Activated naive CD4-positive, alpha-beta T cell treated with Interleukin-2 at 50 U/mL for 16 hours (primary cell): ENCODE results near the gene LPAR3.
A peak's percentile ranks its signal among the peaks of the same experiment; 100 is the strongest.
"Not testable (repeated sequence)": the region's sequence is repeated elsewhere in the genome, so short reads cannot be mapped to it uniquely, and the experiment has no call there.

Source experiments
- DNase-seq: peaks from one replicate; pipeline ENCODE4 v3.0.0-alpha.2; 2020

Gene LPAR3

GRCh38 chr1:84892705-84893618, at the start of gene LPAR3:
Gene LPAR3 (minus strand): TSS chr1:84893206. CDS start chr1:84866120, 27,086 bp downstream.
- DNase-seq: peak; percentile 27

GRCh38 chr1:84941843-84942242, 48.8 kb upstream of the LPAR3 start:
- no peak for DNase-seq

GRCh38 chr1:84940481-84940880, 47.5 kb upstream of the LPAR3 start:
- DNase-seq: no peak

GRCh38 chr1:84939761-84940160, 46.8 kb upstream of the LPAR3 start:
- DNase-seq: no peak

- DNase-seq: no peak
Observed at GRCh38 chr1:84939151-84939550, 46.1 kb upstream of the LPAR3 start.

GRCh38 chr1:84936116-84936810, 43.3 kb upstream of the LPAR3 start:
- DNase-seq: peak; percentile 12

GRCh38 chr1:84933011-84933611, 40.1 kb upstream of the LPAR3 start:
- DNase-seq: no peak

GRCh38 chr1:84930831-84931230, 37.8 kb upstream of the LPAR3 start:
- no peak for DNase-seq

- no peak for DNase-seq
Observed at GRCh38 chr1:84930329-84930728, 37.3 kb upstream of the LPAR3 start.

GRCh38 chr1:84929581-84929980, 36.6 kb upstream of the LPAR3 start:
- DNase-seq: no peak

GRCh38 chr1:84928979-84929378, 36.0 kb upstream of the LPAR3 start:
- no peak for DNase-seq

GRCh38 chr1:84923317-84923716, 30.3 kb upstream of the LPAR3 start:
- DNase-seq: no peak

- DNase-seq: no peak
Observed at GRCh38 chr1:84920159-84920558, 27.2 kb upstream of the LPAR3 start.

- DNase-seq: no peak
Observed at GRCh38 chr1:84919461-84919970, 26.5 kb upstream of the LPAR3 start.

GRCh38 chr1:84918726-84919336, 25.8 kb upstream of the LPAR3 start:
- no peak for DNase-seq

- DNase-seq: no peak
Observed at GRCh38 chr1:84916897-84917296, 23.9 kb upstream of the LPAR3 start.

GRCh38 chr1:84913555-84913892, 20.5 kb upstream of the LPAR3 start:
- no peak for DNase-seq

GRCh38 chr1:84912726-84913554, 19.9 kb upstream of the LPAR3 start:
- DNase-seq: no peak

- not testable (repeated sequence) for DNase-seq
Observed at GRCh38 chr1:84908746-84909464, 15.9 kb upstream of the LPAR3 start.

- no peak for DNase-seq
Observed at GRCh38 chr1:84907095-84907827, 14.3 kb upstream of the LPAR3 start.

- DNase-seq: not testable (repeated sequence)
Observed at GRCh38 chr1:84902727-84903126, 9.7 kb upstream of the LPAR3 start.
